Stimulated activated CD4-positive, alpha-beta T cell treated with anti-CD3 and anti-CD28 coated beads, Interleukin-2, amount 100 ng/mL, for 4 hours (primary cell): ENCODE results near the gene PCDHGC4.

Source experiments
- DNase-seq: peaks from one replicate; pipeline ENCODE4 v3.0.0-alpha.2; 2020; ENCODE audit warnings: low read depth

PCDHGC4 gene

GRCh38 chr5:141512390-141512910 lies 27.6 kb downstream of the PCDHGC4 start:
- peak; percentile 74 for DNase-seq

DNA sequence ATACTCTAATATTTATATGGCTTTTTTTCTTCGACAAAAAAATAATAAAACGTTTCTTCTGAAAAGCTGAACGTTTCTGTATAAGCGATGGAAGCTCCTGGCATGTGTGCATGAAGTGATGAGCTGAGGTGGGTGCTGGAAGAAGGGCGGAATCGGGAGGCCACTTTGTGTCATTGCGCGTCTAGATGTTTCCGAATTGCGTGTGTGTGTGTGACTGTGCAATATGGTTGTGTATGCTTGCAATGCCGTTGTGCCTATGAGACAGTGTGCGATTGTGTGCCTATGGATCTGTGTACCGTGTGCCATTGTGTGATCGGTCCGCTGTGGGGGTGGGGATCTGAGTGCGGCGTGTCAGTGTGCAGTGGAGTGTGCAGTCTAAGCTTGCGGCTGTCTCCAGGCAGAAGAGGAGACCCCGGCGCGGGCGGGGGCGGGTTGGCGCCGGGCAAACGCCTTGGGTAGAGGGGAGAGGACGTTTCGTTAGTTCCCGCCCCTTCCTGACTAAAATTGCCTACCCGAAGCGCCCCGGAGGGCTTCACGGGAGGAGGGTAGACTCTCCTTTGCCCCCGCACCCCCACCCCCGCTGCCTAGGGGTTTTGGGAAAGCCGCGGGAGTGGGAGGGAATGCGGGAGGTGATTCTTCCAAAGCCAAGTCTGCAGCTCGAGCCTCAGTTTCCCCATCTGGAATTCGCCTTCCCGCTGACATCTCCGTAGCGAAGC lies 28.2 kb downstream of the PCDHGC4 start:
- DNase-seq: no peak

DNA sequence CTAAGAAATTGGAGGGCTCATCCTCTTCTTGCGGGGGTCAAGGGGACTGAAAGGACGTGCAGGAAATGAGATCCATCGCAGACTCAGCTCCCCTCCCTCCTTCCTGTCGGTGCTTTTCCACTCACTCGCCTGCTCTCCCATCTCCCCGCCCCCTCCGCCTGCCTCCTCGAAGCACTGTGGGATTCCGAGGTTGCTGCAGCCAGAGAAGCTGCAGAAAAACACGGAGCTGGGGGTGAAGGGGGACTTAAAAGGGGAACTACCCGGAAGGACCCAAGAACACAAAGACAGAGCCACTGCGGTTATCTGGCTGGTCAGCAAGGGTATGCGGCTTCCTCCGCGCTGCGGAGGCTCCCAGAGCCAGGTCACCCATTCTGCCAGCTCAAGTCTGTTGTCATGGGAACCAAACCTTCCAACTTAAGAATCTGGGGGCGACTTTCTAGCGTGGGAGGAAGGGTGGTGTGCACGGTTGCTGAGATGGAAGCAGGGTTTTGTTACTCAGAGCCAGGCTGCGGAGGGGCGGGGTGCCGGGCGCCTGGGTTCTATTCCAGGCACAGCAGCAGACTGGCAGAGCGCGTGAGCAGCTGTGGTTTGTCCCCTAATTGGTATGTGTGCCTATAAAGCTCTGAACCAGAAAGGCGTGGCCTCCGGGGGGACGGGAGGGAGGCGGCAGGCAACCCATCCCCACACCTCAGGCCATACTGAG lies 28.9 kb downstream of the PCDHGC4 start:
- DNase-seq: peak; percentile 80

DNA sequence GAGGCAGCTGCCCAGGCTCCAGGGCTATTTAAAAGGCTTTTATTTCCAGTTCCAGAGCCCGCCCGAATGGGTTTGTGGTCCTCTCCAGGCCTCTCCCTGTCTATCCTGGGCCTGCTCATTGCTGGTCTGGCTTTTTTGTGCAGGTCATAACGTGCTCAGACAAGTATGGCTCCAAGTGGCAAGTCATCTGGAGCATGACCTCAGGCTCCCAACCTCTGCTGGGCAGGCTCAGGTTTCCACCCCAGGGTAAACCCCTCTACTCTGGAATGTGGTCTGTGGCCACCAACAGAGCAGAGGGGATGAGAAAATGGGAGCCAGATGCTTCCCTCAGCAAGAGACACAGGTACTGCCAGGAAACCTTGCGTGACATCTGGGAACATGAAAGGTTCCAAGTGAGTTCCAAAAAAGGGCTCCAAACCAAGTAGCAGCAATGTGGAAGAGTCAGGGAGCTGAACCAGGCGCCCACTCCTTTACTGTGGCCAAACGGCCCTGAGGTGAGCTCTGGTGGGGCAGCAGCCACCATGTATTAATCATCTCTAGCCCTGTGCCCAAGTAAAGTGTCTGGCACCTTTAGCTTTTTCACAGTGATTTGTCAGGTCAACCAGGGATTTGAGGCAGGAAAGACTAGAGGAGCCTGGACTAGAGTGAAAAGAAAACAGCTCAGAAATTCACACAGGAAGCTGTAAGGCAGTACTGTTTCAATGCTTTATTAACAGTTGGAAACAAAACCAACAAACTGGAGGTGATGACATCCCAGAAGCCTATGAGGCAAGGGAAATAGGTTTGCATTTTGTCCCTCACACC lies 29.7 kb downstream of the PCDHGC4 start:
- no peak for DNase-seq

GRCh38 chr5:141515141-141515540 lies 30.3 kb downstream of the PCDHGC4 start:
- no peak for DNase-seq

DNA sequence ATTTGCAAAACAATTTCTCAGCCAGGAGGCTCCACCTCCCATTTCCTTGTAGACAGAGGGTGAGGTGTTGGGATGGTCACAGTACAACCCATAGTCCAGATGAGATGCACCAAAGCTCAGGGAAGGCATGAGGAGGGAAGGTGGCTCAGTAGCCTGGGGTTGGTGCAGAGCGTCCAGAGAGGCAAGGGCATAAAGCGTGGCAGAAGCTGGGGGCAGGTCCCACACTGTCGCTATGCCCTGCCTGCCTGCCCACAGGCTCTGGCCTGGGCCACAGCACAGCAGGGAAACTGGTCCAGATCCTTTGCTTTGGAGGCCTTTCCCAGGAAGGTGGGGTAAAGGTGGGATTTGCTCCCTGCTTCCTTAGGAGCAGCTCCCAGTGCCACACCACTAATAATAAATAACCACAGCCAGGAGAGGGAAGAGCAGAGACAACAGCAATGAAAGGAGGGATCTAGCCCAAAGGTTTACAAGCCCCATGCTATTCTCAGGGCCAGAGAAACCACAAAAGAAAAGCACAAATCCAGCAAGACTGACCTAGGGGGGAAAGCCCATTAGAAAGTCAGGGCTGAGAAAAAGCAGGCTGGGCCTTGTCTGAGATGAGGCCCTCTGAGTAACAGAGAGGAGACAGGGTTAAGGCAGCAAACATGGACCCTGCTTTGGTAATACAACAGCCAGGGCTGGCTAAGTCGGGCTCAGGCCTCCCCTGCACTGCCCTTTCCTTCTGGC lies 31.3 kb downstream of the PCDHGC4 start:
- no peak for DNase-seq

GRCh38 chr5:141516672-141517025 lies 31.8 kb downstream of the PCDHGC4 start:
- DNase-seq: no peak

DNA sequence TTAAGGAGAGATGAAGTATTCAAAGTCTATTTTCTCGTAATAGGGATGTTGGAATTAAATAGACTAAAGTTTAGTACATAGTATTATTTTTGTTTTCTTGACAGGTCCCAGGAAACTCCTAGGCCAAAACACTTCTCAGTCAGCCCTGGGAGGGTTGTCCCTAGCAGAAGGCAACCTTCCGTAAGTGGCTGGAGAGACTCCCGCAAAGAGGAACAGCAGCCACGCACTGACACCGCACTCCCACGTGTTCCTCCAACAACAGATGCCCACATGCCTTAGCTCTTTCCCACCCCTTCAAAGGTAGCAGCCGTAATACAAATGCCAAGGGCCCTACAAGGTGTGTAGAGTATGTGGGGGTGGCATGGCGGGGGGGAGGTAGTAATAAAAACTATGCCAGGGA lies 32.5 kb downstream of the PCDHGC4 start:
- no peak for DNase-seq

GRCh38 chr5:141517880-141518617 lies 33.2 kb downstream of the PCDHGC4 start:
- no peak for DNase-seq

DNA sequence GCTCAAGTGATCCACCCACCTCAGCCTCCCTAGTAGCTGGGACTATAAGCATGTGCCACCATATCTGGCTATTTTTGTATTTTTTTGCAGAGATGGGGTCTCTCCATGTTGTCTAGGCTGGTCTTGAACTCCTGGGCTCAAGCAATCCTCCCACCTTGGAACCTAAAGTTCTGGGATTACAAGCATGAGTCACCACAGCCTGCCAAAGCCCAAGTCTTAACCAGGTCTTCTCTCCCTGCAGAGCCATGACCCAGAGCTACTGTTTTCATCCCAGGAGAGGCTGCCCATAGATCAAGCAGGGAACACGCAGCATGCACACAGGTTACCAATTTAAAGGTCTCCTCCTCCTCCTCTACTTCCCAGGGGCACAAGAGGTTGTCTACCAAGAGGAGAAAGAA lies 33.8 kb downstream of the PCDHGC4 start:
- no peak for DNase-seq

- DNase-seq: no peak
Measured at GRCh38 chr5:141519605-141520565, 35.1 kb downstream of the PCDHGC4 start.

DNA sequence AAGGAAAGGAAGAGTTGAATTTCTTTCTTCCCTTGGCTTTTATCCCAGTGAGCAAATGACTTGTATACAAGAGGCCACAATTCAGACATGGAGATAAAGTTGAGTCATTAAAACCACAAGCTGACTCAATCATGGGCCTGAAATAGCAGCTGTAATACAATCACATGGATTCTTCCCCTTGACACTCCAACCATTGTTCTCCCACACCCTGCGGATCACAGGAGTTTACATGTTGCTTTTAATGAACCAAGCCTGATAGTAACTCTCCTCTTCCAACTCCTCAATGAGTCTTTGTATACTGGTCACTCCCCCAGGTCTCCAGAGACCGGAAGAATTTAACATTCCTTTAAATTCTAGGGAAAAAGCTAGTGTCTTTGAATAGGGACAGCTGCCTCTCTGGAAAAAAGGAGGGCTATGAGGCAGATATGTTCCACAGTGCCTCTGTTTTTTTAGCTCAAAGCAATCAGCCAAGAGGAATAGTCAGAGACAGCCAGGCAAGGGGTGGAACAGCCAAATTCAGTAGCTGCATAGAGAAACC lies 36.5 kb downstream of the PCDHGC4 start:
- no peak for DNase-seq

DNA sequence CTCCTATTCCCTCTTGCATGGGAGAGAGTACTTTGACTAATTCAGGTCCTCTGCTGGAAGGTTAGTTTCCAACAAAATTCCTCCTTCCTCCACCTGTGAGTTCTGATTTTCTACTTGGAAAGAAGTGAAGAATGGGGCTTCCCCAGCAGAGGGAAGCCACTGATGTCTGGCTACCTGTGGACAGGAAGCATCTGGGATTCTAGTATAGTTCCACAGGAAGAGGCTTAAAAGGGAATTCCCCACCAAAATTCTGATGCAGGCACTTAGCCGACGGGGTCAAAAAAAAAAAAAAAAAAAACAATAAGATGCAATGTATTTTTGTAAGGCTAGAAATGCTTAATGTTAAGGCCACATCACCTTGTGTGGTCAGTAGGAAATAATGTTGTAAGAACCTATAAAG lies 37.5 kb downstream of the PCDHGC4 start:
- DNase-seq: no peak

DNA sequence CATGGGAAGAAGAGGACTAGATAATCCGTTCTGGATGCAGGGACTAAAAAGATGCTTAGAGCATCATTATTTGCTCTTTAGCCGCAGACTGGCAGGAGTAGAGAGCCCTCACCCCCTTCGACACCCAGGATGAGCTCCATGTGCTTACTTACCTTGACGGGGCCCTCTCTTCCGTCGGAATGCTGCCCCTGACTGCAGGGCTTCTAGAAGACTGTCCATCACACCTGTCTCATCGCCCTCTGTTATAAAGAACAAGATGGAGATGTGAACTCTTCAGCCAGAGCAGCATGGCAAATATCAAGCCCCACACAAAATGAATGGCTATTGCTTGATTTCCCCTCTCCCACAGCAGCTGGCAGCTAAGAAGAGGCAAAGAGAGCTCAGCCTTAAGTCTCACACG lies 39.2 kb downstream of the PCDHGC4 start:
- DNase-seq: no peak

GRCh38 chr5:141524604-141525597 lies 40.1 kb downstream of the PCDHGC4 start:
- DNase-seq: peak; percentile 25

DNA sequence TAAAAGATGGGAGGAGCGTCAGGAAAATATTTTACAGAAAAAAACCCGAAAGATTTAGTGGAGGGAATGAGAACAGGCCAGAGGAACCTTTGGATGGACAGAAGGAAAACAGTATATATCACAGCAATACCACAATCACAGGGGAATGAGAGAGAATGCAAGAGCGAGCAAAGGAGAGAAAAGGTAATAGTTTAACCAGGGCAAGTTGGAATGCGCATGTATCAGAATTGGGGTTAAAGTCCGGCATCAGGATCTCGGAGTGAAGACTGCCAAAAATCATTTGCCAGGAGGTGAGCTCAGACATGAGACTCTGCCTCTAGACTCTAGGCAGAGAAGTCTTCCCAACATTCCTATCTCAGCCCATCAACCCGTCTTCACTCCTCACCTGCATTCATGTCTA lies 40.8 kb downstream of the PCDHGC4 start:
- no peak for DNase-seq

GRCh38 chr5:141527426-141527825 lies 42.6 kb downstream of the PCDHGC4 start:
- DNase-seq: no peak

DNA sequence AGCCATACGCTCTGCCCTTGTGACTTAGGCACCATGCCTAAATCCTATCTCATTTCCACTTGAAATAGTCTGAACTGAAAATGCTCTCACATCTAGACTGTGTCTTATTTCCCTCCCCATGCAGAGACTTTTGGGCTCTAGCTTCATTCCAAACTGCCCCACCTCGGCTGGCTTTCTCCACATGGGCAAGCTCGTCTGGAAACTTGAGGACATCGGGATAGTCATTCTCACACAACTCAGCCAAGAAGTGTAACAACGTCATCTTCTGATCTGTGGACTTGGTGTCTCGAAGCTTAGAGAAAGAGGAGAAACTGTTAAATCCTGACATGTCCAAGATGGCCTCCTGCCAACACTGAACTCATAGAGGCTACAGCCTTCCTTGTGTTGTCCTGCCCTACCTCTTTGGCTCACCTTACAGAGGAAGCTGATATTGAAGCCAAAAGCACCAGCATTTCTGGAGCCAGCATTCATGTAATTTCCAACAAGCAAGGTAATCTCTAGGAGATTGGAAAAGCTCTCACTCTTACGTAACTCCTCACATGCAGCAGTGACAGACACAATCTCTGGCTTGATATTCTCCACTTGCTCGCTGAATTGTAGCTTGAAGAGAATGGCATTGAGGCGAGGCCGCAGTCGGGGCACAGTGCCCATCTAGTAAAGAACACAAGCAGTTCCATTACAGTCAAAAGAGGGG lies 43.6 kb downstream of the PCDHGC4 start:
- DNase-seq: no peak
